ENCODE data around the gene RNF6. TPM values are rescaled to one million over a fixed set of nuclear protein-coding genes. Genes with fewer than 3 reads are reported as not detected.

The RNF6 gene
- total RNA-seq, 1 experiment from 2014 or later: 19.5 TPM

- H3K27me3 Mint-ChIP-seq (ENCODE audit: low read depth): no peaks in the 10 kb centered on the region
- H3K14ac ChIP-seq (ENCODE audit: insufficient read depth, low read length): no peak overlapping the region
- no peak overlapping the region for H3T11ph ChIP-seq (ENCODE audit: low read length)
- H3K4me1 Mint-ChIP-seq: peaks cover 0 to under 1% of the 10 kb centered on the region in 2 experiments; a peak in 1 of 4 replicates
- no peaks in the 10 kb centered on the region for H4K20me1 ChIP-seq (ENCODE audit: control insufficient read depth, insufficient read depth, insufficient read length)
- H3K56ac ChIP-seq (ENCODE audit: insufficient read length, low read depth, low read length): no peak overlapping the region
- no peak overlapping the region for H2BK5ac ChIP-seq (ENCODE audit: insufficient read length, low read length)
- no peak for DNase-seq
- no CpG with 5 or more reads among the region's 1 CpG for WGBS (ENCODE audit: extremely low coverage, insufficient read length, low lambda C conversion rate)
- no peak overlapping the region for H2AFZ ChIP-seq (ENCODE audit: low read length)
- H3K23me2 ChIP-seq (ENCODE audit: insufficient read length, low read depth, low read length, poor library complexity, severe bottlenecking): no peaks in the 10 kb centered on the region
- H3K79me1 ChIP-seq (ENCODE audit: insufficient read depth, low read depth, low read length, poor library complexity, severe bottlenecking): no peaks in the 10 kb centered on the region
- H4K5ac ChIP-seq (ENCODE audit: insufficient read length, low read depth, low read length): no peak overlapping the region
- H2BK120ac ChIP-seq (ENCODE audit: low read depth, low read length, poor library complexity, severe bottlenecking): no peak overlapping the region
- H3K4me1 ChIP-seq (ENCODE audit: insufficient read depth, low read length): no peaks in the 10 kb centered on the region
- H3K27ac ChIP-seq (ENCODE audit: insufficient read length, low read depth, low read length): no peak overlapping the region
- H3K23ac ChIP-seq (ENCODE audit: insufficient read length, low read depth, low read length): no peak overlapping the region
- H4K8ac ChIP-seq (replicated peaks; ENCODE audit: insufficient read length, low read depth, low read length): no peak overlapping the region
- no peak overlapping the region for H3K4me2 ChIP-seq (ENCODE audit: insufficient read depth, insufficient read length, low read length)
- H3K27ac Mint-ChIP-seq: no peak overlapping the region
- H3K9me3 Mint-ChIP-seq: no peaks in the 10 kb centered on the region
- H2BK12ac ChIP-seq (ENCODE audit: insufficient read length, low read depth, low read length): no peak overlapping the region
- no peak overlapping the region for H4K91ac ChIP-seq (ENCODE audit: insufficient read length, low read depth, low read length)
- H2BK15ac ChIP-seq (ENCODE audit: low read depth, low read length): no peak overlapping the region
- no peak overlapping the region for H3K4ac ChIP-seq (ENCODE audit: low read depth, low read length)
- peaks cover 0 to 7% (median 6%) of the 10 kb centered on the region in 3 experiments; a peak in 2 of 7 replicates for H3K36me3 Mint-ChIP-seq (ENCODE audit: insufficient read depth in 1 of 3, low read depth in 3 of 3)
- no peaks in the 10 kb centered on the region for H3K79me2 ChIP-seq (ENCODE audit: insufficient read depth, low read length)
- H3K27me3 ChIP-seq (ENCODE audit: insufficient read depth, low read length): no peaks in the 10 kb centered on the region
- H3K18ac ChIP-seq (ENCODE audit: insufficient read length, low read depth, low read length): no peak overlapping the region
- H3K4me3 Mint-ChIP-seq: no peak overlapping the region
- no peaks in the 10 kb centered on the region for H3K9me3 ChIP-seq (ENCODE audit: control insufficient read depth, low read depth, low read length)
- no peak for TF ChIP-seq CTCF (conservative IDR thresholded peaks at IDR 0.05)
- H2BK20ac ChIP-seq (ENCODE audit: low read depth, low read length, poor library complexity, severe bottlenecking): no peak overlapping the region
- no peak overlapping the region for H3K9ac ChIP-seq (ENCODE audit: extremely low read depth, insufficient read length, low read length)
- H2AK5ac ChIP-seq (ENCODE audit: insufficient read length, low read length): no peak overlapping the region
Measured at GRCh38 chr13:26208287-26208686, 13.8 kb downstream of the RNF6 start.

Measured in H9 (cell line).